GM19025 (cell line): ENCODE measurements around the gene NFAT5.
"Not testable (repeated sequence)": the region's sequence is repeated elsewhere in the genome, so short reads cannot be mapped to it uniquely, and the experiment has no call there.

Experiments
- ATAC-seq: cut with Tn5 transposase; IDR thresholded peaks from one replicate; pipeline ENCODE4 v1.9.1; 2021; ENCODE audit warnings: mild to moderate bottlenecking, low read depth, moderate library complexity; ENCODE audit not compliant: unreplicated experiment

The NFAT5 gene

DNA sequence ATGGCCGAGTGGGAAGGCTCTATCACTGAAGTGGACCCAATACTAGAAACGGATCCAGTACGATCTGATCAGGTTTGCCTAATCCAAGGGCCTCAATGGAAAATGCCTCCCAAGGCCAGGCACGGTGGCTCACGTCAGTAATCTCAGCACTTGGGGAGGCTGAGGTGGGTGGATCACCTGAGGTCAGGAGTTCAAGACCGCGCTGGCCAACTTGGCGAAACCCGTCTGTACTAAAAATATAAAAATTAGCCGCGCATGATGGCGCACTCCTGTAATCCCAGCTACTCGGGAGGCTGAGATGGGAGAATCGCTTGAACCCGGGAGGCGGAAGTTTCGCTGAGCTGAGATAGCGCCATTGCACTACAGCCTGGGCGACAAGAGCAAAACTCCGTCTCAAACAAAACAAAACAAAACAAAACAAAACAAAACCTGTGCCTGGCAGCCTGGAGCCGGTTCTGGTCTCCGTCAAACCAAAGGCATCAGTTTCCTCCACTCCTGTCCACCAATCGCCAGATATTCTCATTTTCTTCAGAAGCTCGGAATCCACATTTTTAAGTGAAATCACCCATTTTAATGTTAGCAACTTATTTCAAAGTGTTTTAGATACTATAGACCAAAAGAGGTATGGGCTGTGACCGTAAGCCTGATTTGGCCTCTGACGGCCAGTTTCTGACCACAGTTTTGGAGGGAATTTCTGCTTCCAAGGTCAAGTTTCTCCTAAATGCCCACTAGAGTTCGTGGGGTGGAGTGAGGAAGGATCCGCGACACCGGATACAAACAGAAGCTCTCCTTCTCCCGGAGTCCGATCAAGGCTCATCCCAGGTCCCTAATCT is 159.9 kb downstream of the NFAT5 start:
- ATAC-seq, result no peak

DNA sequence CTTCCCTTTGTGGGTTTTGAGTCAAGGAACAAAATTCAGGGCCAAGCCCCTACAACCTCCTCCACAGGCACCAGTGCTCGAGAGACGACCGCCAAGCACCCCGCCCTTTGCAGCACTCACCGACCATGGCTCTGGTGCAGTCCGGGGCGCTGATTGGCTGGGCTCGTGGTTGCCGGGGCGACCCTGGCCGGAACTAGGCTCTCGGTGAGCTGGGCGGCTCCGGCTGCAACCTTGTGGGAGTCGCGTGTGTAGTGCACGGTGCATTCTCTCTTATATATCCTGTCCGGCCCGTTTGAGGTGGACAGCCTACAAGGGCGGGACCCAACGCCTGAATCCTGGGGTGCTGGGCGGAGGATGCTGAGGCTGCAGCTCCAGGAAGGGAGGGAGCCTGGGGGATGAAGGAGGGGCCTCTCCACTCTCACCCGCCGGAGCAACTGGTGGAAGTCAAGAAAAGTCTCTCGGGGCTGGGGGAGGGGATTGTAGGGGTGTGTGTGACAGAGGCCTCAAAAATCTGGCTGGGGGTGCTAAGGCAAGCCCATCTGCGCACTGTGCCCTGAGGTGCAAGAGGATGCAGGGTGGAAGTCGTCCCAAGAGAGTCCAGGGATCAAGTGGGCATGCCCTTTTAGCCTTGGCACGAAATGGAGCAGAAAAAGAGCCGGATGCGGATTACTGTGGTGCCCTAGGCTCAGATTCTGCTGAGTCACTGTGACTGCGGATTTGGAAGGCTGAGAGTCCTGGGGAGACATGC is 160.7 kb downstream of the NFAT5 start, which contains the start of gene NQO1:
Gene NQO1 (minus strand): TSS at position 248 of the 748 bp plus-strand sequence. CDS start 121 bp downstream, at position 127.
- peak; percentile 99 for ATAC-seq

DNA sequence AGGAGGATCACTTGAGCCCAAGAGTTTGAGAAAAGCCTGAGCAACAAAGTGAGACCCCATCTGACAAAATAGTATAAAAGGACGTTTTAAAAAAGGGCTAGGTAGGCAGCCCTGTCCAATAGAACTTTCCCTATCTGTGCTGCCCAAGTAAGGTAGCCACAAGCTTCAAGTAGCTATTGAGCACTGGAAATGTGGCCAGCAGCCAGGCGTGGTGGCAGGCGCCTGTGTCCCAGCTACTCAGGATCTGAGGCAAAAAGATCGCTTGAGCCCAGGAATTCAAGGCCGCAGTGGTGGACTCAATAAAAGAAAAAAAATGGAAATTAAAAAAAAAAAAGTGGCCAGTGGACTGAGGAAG is 162.1 kb downstream of the NFAT5 start:
- ATAC-seq, result no peak

DNA sequence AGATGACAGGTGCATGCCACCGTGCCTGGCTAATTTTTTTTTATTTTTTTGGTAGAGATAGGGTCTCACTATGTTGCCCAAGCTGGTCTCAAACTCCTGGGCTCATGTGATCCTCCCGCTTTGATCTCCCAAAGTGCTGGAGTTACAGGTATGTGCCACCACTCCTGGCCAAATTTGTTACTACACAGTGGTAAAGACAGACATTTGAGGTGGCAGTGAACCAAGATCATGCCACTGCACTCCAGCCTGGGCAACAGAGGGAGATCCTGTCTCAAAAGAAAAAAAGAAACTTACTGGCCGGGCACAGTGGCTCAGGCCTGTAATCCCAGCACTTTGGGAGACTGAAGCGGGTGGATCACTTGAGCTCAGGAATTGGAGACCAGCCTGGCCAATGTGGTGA is 163.3 kb downstream of the NFAT5 start:
- not testable (repeated sequence) for ATAC-seq

DNA sequence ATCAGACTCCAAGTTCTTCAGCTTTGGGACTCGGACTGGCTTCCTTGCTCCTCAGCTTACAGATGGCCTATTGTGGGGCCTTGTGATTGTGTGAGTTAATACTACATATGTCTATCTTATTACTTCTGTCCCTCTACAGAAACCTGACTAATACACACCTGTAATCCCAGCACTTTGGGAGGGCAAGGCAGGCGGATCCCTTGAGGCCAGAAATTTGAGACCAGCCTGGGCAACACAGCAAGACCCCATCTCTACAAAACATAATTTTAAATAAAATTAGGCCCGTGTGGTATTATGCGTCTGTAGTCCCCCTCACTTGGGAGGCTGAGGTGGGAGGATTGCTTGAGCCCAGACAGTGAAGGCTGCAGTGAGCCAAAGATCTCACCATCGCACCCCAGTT is 165.5 kb downstream of the NFAT5 start:
- not testable (repeated sequence) for ATAC-seq

DNA sequence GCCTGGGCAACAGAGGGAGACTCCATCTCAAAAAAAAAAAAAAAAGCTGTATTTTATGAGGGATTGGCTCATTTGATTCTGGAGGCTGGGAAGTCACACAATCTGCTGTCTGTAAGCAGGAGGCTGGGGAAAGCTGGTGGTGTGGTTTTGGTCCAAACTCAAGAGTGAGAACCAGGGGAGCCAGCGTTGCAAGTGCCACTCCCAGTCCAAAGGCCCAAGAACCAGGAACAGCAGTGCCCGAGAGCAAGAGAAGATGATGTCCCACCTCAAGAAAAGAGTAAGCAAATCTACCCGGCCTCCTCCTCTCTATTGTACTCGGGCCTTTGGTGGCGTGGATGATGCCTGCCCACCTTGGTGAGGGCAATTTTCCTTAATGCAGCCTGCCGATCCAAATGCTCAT is 166.3 kb downstream of the NFAT5 start:
- no peak for ATAC-seq

DNA sequence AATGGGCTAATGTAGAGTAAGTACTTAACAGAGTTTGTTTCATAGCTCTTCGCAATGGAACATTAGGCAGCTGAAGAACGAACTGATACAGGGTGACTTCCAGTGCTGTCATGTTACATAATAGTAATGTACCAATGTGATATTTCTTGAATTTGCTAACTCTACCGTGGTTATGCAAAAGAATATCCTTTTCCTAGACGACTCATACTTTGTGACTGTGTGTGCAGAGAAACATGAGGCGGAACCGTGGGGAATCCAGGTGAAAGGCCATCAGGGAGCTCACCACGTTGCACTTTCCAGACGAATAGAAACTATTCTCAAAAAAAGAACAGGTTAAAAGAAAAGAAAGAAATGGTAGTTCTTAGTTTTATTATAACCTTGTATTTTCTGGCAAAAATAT is 175.8 kb downstream of the NFAT5 start:
- no peak for ATAC-seq

DNA sequence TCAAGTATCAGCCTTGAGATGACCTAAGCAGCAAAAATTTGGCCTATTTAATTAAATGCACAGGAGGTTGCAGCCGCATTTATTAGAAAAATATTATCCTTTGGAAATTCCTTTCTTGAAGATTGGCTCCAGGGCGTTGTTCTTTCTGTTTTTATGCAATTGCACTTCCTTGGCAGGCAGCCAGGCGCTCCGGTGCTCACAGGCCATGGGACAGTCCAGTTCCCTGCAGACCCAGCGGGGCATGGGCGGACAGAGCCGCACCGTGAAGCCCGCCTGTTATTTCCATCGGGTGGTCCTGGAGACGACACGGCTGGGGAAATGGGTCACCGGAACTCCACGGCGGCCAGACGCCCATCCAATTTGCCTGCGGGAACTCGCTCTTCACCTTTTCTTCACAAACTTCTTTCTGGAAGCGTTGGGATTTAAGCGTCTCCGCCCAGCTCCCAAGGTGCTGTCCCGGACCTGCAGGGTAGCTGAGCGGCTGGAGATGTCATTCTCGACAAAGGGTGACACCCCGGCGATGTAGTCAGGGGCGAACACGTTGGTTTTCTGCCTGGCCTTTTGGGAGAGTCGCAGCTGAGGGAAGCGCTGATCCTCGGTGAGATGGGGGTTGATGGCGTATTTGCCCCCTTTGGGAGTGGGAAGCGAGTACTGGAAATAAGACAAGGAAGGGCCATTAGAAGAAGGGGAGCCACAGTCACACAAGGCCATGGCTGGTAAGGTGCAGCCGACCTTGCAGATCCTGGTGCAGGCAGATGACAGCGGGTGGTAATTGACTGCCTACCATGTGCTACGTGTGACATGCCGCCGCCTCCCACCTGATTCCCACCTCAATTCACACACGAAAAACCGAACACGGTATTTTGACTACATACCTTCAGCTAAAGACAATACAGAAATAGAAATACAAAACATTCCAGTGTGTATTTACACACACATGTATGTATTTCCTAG is 176.5 kb downstream of the NFAT5 start:
- ATAC-seq, result no peak

DNA sequence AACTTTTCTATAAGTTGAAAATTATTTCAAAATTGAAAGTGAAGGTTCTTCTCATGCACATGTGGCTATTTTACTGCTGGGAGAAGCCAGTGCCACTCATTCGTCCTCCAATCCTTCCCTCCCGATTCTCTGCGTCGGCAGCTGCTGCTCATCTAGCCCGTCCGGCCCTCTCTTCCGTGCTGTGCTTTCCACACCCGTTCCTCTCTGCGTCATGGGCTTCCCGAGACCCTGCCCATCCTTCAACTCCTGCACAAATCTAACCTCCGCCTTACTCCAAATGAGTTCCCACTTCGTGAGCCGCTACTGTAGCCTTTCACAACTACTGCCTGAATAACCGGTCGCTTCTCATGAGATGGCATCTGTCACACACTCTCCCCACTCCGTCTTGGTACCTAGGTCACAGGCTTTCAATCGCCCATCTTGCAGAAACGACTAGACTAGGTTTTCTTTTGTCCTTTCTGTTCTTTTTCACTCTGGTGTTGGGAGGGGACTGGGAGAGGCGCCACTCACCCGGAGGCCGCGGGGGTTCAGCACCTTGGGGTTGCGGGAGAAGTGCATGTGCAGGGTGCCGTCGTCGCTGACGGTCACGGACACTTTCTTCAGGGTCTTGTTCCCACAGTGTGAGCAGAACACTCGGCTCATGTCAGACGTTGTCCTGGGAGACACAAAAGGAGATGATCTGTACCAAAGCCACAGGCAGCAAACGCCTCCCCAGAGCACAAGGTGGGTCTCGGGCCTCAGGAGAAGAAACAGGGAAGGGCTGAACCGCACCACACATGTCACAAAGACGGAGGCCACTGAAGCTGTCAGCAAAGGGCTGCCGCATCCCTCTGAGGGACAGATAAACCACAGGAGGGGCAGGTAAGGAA is 178.8 kb downstream of the NFAT5 start:
- ATAC-seq, result no peak

DNA sequence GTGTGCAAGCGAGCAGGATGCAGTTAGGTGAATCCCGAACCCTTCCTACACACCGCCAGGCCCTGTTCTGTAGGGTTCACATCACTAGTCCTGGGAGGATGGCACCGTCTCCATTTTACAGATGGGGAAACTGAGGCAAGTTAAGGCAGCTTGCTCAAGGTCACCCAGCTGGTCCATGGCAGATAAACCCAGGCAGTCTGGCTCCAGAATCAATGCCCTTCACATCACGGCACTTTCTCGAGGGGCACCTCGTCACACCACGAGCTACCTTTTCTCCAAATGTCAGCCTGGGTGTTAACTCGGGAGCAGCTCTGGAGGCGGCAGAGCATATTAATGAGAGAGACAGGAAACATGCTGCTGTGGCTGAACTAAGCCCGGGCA is 179.5 kb downstream of the NFAT5 start:
- no peak for ATAC-seq

DNA sequence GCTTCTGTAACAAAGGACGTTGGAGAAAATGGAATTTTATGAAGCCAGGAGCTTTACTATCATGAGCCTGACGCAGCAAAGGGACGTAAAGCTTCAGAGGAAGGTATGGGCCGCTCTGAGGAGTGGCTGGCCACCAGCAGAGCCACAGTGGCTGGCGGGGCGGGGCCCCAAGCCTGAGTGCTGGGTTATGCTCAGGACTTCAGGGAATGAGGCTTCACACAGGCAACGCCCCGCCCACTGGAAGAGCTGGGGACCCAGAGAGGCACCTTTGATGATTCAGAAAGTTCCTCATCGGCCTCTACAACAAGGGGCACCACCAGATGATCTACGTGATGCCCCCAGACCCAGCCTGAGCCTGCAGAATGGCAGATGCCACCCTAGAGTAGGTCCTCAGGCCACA is 180.2 kb downstream of the NFAT5 start:
- ATAC-seq, result no peak

DNA sequence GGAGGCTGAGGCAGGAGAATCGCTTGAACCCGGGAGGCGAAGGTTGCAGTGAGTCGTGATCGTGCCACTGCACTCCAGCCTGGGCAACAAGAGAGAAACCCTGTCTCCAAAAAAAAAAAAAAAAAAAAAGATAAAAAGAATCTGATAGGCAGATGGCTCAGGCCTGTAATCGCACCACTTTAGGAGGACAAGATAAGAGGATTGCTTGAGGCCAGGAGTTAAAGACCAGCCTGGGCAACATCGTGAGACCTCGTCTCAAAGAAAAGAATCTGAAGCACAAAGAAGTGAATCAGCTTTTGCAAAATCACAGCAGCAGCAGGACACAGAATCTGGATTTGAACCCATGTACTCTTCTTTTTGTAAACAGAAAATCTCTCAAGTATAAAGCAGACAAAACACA is 181.3 kb downstream of the NFAT5 start:
- no peak for ATAC-seq

DNA sequence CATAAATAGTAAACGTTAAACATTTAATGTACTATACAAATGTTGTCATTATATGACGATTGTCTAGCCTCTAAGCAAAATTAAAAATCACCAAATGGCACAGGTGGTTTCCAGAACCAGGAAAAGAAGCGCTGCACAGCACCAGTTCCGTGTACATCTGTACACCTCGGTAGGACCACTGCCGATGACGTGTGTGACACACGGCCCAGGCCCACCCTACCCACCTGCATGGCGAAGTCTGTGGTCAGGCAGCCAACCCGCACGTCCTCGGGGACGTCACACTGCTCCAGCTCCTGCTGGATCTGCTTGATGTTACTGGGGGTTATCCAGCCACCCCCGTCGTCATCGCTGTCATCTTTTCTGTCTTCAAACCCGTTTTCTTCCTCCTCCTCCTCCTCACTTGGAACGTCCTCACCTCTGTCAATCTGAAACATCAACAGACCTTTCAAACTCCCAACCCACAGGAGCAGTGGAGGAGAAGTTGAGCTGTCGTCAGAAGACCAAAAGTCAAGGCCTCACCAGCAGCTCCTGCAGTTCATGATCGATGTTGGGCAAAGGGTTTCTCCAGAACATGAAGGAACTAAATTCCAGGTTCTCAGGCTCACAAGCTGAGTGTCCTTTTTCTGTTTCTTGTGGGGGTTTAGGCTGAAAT is 183.1 kb downstream of the NFAT5 start:
- ATAC-seq, result no peak

DNA sequence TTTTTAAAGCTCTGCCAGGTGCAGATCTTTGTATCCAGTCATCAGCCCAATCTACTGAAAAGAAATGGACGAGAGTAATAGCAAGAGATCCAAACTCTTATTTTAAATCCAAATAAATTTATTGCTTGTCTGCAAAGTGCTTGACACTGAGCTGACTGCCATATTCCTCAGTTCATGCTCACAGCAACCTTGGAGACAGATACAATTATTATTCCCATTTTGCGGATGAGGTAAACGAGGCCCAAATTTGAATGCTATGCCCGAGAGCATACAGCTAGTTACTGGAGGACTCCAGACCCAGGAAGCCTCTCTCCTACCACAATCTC is 188.3 kb downstream of the NFAT5 start:
- no peak for ATAC-seq
